A204.1 (cell line): ENCODE measurements around the gene MTA3.
"Not testable (repeated sequence)": the region's sequence is repeated elsewhere in the genome, so short reads cannot be mapped to it uniquely, and the experiment has no call there.

ENCODE experiments used
- FAIRE-seq: peaks from 2 replicates; lab custom pipeline; 2012; peaks lifted over from hg19 to GRCh38; lab: Jason Lieb, UNC

MTA3 gene

GRCh38 chr2:42568401-42569115 is at the start of gene MTA3:
Gene MTA3 (plus strand): TSS chr2:42568632. CDS start chr2:42568746, 114 bp downstream.
- no peak for FAIRE-seq

GRCh38 chr2:42519624-42520023 is 48.8 kb upstream of the MTA3 start:
- no peak for FAIRE-seq

GRCh38 chr2:42522035-42522434 is 46.4 kb upstream of the MTA3 start:
- FAIRE-seq, result no peak

GRCh38 chr2:42523341-42523740 is 45.1 kb upstream of the MTA3 start:
- no peak for FAIRE-seq

- no peak for FAIRE-seq
Observed at GRCh38 chr2:42532397-42532796, 36.0 kb upstream of the MTA3 start.

GRCh38 chr2:42537493-42537892 is 30.9 kb upstream of the MTA3 start:
- FAIRE-seq, result no peak

- no peak for FAIRE-seq
Observed at GRCh38 chr2:42542871-42543270, 25.6 kb upstream of the MTA3 start.

GRCh38 chr2:42545023-42545721 is 23.3 kb upstream of the MTA3 start:
- no peak for FAIRE-seq

GRCh38 chr2:42545841-42546390 is 22.5 kb upstream of the MTA3 start:
- no peak for FAIRE-seq

- FAIRE-seq, result no peak
Observed at GRCh38 chr2:42547014-42547413, 21.4 kb upstream of the MTA3 start.

- no peak for FAIRE-seq
Observed at GRCh38 chr2:42547446-42548295, 20.8 kb upstream of the MTA3 start.

GRCh38 chr2:42550870-42551269 is 17.6 kb upstream of the MTA3 start:
- FAIRE-seq, result no peak

- no peak for FAIRE-seq
Observed at GRCh38 chr2:42554392-42554791, 14.0 kb upstream of the MTA3 start.

GRCh38 chr2:42556315-42556890 is 12.0 kb upstream of the MTA3 start:
- no peak for FAIRE-seq

GRCh38 chr2:42557306-42557705 is 11.1 kb upstream of the MTA3 start:
- no peak for FAIRE-seq

GRCh38 chr2:42558827-42559226 is 9.6 kb upstream of the MTA3 start:
- no peak for FAIRE-seq

GRCh38 chr2:42560133-42560532 is 8.3 kb upstream of the MTA3 start:
- FAIRE-seq, result not testable (repeated sequence)

- no peak for FAIRE-seq
Observed at GRCh38 chr2:42560899-42561298, 7.5 kb upstream of the MTA3 start.

- no peak for FAIRE-seq
Observed at GRCh38 chr2:42562474-42563144, 5.8 kb upstream of the MTA3 start.

GRCh38 chr2:42566025-42566424 is 2.4 kb upstream of the MTA3 start:
- no peak for FAIRE-seq

- FAIRE-seq, result no peak
Observed at GRCh38 chr2:42566837-42567321, 1.6 kb upstream of the MTA3 start.

GRCh38 chr2:42567364-42567763 is 1.1 kb upstream of the MTA3 start:
- no peak for FAIRE-seq
